HEK293 (cell line): ENCODE data around the gene DDX56.

Source experiments
- GFI1B ChIP-seq: fragments of 450-650 bp; formaldehyde crosslinking; IDR thresholded peaks from 2 replicates; pipeline ENCODE4 v1.5.1; 2016; ENCODE audit warnings: missing biosample characterization, missing genetic modification characterization
- HOXD13 ChIP-seq: sonication (generic); formaldehyde crosslinking; IDR thresholded peaks from 2 replicates; pipeline ENCODE4 v1.8.0; 2022; ENCODE audit warnings: missing genetic modification reagents, borderline replicate concordance
- KLF10 ChIP-seq: fragments of 450-650 bp; IDR thresholded peaks from 2 replicates; pipeline ENCODE4 v1.5.1; 2018; ENCODE audit warnings: missing biosample characterization, mild to moderate bottlenecking, missing genetic modification characterization
- MZF1 ChIP-seq: fragments of 450-650 bp; formaldehyde crosslinking; IDR thresholded peaks from 2 replicates; pipeline ENCODE4 v1.5.1; 2017; ENCODE audit warnings: missing biosample characterization, missing genetic modification characterization, borderline replicate concordance
- SCRT2 ChIP-seq: fragments of 450-650 bp; formaldehyde crosslinking; IDR thresholded peaks from 2 replicates; pipeline ENCODE4 v1.5.1; 2016; ENCODE audit warnings: missing biosample characterization, missing genetic modification characterization
- SP7 ChIP-seq: fragments of 450-650 bp; formaldehyde crosslinking; IDR thresholded peaks from 2 replicates; pipeline ENCODE4 v1.5.1; 2016; ENCODE audit warnings: missing biosample characterization, missing genetic modification characterization
- WT1 ChIP-seq: fragments of 450-650 bp; formaldehyde crosslinking; IDR thresholded peaks from 2 replicates; pipeline ENCODE4 v1.5.1; 2016; ENCODE audit warnings: missing biosample characterization, missing genetic modification characterization
- ZBTB17 ChIP-seq: fragments of 450-650 bp; formaldehyde crosslinking; IDR thresholded peaks from 2 replicates; pipeline ENCODE4 v1.5.1; 2016; ENCODE audit warnings: missing biosample characterization, missing genetic modification characterization
- ZNF175 ChIP-seq: fragments of 450-650 bp; formaldehyde crosslinking; IDR thresholded peaks from 2 replicates; pipeline ENCODE4 v1.5.1; 2016; ENCODE audit warnings: missing biosample characterization, missing genetic modification characterization
- ZNF302 ChIP-seq: fragments of 450-650 bp; formaldehyde crosslinking; IDR thresholded peaks from 2 replicates; pipeline ENCODE4 v1.5.1; 2016; ENCODE audit warnings: missing biosample characterization, missing genetic modification characterization, low read depth
- ZNF350 ChIP-seq: fragments of 450-650 bp; formaldehyde crosslinking; IDR thresholded peaks from 2 replicates; pipeline ENCODE4 v1.5.0; 2017; ENCODE audit warnings: missing biosample characterization, mild to moderate bottlenecking, missing genetic modification characterization
- ZNF366 ChIP-seq: fragments of 450-650 bp; formaldehyde crosslinking; conservative IDR thresholded peaks from 2 replicates; pipeline ENCODE4 v1.5.1; 2016; ENCODE audit warnings: missing biosample characterization, missing genetic modification characterization
- ZNF433 ChIP-seq: fragments of 450-650 bp; formaldehyde crosslinking; IDR thresholded peaks from 2 replicates; pipeline ENCODE4 v1.5.1; 2016; ENCODE audit warnings: missing biosample characterization, missing genetic modification characterization, low read depth
- ZNF510 ChIP-seq: fragments of 450-650 bp; formaldehyde crosslinking; IDR thresholded peaks from 2 replicates; pipeline ENCODE4 v1.5.1; 2018; ENCODE audit warnings: mild to moderate bottlenecking, missing genetic modification characterization, missing biosample characterization; ENCODE audit not compliant: insufficient replicate concordance
- ZNF530 ChIP-seq: fragments of 450-650 bp; formaldehyde crosslinking; IDR thresholded peaks from 2 replicates; pipeline ENCODE4 v1.5.1; 2016; ENCODE audit warnings: low read depth, missing biosample characterization, missing genetic modification characterization
- ZNF596 ChIP-seq: fragments of 450-650 bp; IDR thresholded peaks from 2 replicates; pipeline ENCODE4 v1.5.0; 2018; ENCODE audit warnings: missing biosample characterization, mild to moderate bottlenecking, missing genetic modification characterization, moderate library complexity
- ZNF626 ChIP-seq: fragments of 450-650 bp; sonication (Bioruptor Pico); formaldehyde crosslinking; IDR thresholded peaks from 2 replicates; pipeline ENCODE4 v1.5.1; 2018; ENCODE audit warnings: missing biosample characterization, missing genetic modification characterization, inconsistent platforms
- ZNF670 ChIP-seq: fragments of 450-650 bp; formaldehyde crosslinking; IDR thresholded peaks from 2 replicates; pipeline ENCODE4 v1.5.1; 2016; ENCODE audit warnings: missing biosample characterization, missing genetic modification characterization, low read depth
- ZNF701 ChIP-seq: fragments of 450-650 bp; formaldehyde crosslinking; IDR thresholded peaks from 2 replicates; pipeline ENCODE4 v1.5.1; 2016; ENCODE audit warnings: missing biosample characterization, missing genetic modification characterization
- TF ChIP-seq, protein P1 (sequence below): fragments of 450-650 bp; formaldehyde crosslinking; IDR thresholded peaks from 2 replicates; pipeline ENCODE4 v1.5.1; 2016; ENCODE audit warnings: missing biosample characterization, missing genetic modification characterization, borderline replicate concordance
- TF ChIP-seq, protein P2 (sequence below): fragments of 450-650 bp; formaldehyde crosslinking; IDR thresholded peaks from 2 replicates; pipeline ENCODE4 v1.5.1; 2016; ENCODE audit warnings: missing biosample characterization, missing genetic modification characterization
- TF ChIP-seq, protein P3 (sequence below): fragments of 450-650 bp; IDR thresholded peaks from 2 replicates; pipeline ENCODE4 v1.5.1; 2018; ENCODE audit warnings: missing biosample characterization, missing genetic modification characterization
- TF ChIP-seq, protein P4 (sequence below): fragments of 450-650 bp; formaldehyde crosslinking; IDR thresholded peaks from 2 replicates; pipeline ENCODE4 v1.5.1; 2016; ENCODE audit warnings: missing biosample characterization, missing genetic modification characterization
- TF ChIP-seq, protein P5 (sequence below): fragments of 450-650 bp; formaldehyde crosslinking; IDR thresholded peaks from 2 replicates; pipeline ENCODE4 v1.5.1; 2016; ENCODE audit warnings: missing biosample characterization, missing genetic modification characterization
- TF ChIP-seq, protein P6 (sequence below): fragments of 450-650 bp; formaldehyde crosslinking; IDR thresholded peaks from 2 replicates; pipeline ENCODE4 v1.5.1; 2016; ENCODE audit warnings: missing biosample characterization, missing genetic modification characterization

Gene DDX56

DNA sequence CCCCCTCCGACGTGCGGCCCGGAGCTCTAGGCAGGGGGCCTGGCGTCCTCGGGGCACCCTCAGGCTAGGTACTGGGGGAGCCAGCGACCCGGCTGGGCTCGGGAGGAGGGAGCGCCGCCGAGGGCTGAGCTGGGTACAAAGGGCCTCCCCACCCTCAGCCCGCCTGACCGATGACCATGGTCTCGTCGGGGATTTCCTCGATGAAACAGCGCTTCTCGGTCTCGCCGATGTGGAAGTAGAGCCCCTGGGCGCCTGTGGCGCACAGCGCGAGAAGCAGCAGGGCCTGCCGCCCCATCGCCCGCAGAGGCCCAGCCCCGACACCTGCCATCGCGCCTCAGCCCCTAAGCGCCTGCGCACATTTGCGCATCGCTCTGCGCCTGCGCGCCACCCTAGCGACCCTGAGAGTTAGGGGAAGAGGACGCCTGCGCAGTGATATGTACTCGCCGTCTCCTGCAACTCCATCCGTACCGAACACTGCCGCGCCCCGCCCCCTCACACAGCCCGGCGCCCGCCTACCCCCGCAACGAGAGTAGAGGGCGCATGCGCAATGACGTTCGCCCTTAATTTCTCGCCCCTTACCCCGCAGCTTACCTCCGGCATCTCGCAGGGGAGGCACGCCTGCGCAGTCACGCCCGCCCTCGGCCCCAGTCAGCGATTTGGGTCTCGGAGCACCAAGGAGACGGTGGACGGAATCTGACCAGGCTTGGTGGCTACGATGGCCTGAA is 8.3 kb upstream of the DDX56 start, which contains the start of gene TMED4 (continued):
- no peak for TF ChIP-seq ZNF701 (tag by site-specific recombination)
- no peak for TF ChIP-seq ZNF626 (tag by site-specific recombination)
- TF ChIP-seq, protein P1, sequence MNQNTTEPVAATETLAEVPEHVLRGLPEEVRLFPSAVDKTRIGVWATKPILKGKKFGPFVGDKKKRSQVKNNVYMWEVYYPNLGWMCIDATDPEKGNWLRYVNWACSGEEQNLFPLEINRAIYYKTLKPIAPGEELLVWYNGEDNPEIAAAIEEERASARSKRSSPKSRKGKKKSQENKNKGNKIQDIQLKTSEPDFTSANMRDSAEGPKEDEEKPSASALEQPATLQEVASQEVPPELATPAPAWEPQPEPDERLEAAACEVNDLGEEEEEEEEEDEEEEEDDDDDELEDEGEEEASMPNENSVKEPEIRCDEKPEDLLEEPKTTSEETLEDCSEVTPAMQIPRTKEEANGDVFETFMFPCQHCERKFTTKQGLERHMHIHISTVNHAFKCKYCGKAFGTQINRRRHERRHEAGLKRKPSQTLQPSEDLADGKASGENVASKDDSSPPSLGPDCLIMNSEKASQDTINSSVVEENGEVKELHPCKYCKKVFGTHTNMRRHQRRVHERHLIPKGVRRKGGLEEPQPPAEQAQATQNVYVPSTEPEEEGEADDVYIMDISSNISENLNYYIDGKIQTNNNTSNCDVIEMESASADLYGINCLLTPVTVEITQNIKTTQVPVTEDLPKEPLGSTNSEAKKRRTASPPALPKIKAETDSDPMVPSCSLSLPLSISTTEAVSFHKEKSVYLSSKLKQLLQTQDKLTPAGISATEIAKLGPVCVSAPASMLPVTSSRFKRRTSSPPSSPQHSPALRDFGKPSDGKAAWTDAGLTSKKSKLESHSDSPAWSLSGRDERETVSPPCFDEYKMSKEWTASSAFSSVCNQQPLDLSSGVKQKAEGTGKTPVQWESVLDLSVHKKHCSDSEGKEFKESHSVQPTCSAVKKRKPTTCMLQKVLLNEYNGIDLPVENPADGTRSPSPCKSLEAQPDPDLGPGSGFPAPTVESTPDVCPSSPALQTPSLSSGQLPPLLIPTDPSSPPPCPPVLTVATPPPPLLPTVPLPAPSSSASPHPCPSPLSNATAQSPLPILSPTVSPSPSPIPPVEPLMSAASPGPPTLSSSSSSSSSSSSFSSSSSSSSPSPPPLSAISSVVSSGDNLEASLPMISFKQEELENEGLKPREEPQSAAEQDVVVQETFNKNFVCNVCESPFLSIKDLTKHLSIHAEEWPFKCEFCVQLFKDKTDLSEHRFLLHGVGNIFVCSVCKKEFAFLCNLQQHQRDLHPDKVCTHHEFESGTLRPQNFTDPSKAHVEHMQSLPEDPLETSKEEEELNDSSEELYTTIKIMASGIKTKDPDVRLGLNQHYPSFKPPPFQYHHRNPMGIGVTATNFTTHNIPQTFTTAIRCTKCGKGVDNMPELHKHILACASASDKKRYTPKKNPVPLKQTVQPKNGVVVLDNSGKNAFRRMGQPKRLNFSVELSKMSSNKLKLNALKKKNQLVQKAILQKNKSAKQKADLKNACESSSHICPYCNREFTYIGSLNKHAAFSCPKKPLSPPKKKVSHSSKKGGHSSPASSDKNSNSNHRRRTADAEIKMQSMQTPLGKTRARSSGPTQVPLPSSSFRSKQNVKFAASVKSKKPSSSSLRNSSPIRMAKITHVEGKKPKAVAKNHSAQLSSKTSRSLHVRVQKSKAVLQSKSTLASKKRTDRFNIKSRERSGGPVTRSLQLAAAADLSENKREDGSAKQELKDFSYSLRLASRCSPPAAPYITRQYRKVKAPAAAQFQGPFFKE, result no peak
- TF ChIP-seq, protein P2, sequence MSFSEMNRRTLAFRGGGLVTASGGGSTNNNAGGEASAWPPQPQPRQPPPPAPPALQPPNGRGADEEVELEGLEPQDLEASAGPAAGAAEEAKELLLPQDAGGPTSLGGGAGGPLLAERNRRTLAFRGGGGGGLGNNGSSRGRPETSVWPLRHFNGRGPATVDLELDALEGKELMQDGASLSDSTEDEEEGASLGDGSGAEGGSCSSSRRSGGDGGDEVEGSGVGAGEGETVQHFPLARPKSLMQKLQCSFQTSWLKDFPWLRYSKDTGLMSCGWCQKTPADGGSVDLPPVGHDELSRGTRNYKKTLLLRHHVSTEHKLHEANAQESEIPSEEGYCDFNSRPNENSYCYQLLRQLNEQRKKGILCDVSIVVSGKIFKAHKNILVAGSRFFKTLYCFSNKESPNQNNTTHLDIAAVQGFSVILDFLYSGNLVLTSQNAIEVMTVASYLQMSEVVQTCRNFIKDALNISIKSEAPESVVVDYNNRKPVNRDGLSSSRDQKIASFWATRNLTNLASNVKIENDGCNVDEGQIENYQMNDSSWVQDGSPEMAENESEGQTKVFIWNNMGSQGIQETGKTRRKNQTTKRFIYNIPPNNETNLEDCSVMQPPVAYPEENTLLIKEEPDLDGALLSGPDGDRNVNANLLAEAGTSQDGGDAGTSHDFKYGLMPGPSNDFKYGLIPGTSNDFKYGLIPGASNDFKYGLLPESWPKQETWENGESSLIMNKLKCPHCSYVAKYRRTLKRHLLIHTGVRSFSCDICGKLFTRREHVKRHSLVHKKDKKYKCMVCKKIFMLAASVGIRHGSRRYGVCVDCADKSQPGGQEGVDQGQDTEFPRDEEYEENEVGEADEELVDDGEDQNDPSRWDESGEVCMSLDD (tag by site-specific recombination), result no peak; the same call in 1 of the 2 replicates
- no peak for TF ChIP-seq ZNF433
- no peak for TF ChIP-seq ZNF350 (tag by site-specific recombination)
- no peak for TF ChIP-seq WT1 (tag by site-specific recombination)
- TF ChIP-seq, protein P3, sequence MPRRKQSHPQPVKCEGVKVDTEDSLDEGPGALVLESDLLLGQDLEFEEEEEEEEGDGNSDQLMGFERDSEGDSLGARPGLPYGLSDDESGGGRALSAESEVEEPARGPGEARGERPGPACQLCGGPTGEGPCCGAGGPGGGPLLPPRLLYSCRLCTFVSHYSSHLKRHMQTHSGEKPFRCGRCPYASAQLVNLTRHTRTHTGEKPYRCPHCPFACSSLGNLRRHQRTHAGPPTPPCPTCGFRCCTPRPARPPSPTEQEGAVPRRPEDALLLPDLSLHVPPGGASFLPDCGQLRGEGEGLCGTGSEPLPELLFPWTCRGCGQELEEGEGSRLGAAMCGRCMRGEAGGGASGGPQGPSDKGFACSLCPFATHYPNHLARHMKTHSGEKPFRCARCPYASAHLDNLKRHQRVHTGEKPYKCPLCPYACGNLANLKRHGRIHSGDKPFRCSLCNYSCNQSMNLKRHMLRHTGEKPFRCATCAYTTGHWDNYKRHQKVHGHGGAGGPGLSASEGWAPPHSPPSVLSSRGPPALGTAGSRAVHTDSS, result no peak
- no peak for TF ChIP-seq GFI1B (tag by site-specific recombination)
- TF ChIP-seq ZNF510 (tag by site-specific recombination), result no peak
- no peak for TF ChIP-seq ZNF670 (tag by site-specific recombination)
- peak; percentile 65; the same call in 1 of the 2 replicates for TF ChIP-seq SCRT2
- no peak for TF ChIP-seq ZNF302 (tag by site-specific recombination)
- no peak; the same call in 1 of the 2 replicates for TF ChIP-seq ZNF596 (tag by site-specific recombination)
- TF ChIP-seq, protein P4, sequence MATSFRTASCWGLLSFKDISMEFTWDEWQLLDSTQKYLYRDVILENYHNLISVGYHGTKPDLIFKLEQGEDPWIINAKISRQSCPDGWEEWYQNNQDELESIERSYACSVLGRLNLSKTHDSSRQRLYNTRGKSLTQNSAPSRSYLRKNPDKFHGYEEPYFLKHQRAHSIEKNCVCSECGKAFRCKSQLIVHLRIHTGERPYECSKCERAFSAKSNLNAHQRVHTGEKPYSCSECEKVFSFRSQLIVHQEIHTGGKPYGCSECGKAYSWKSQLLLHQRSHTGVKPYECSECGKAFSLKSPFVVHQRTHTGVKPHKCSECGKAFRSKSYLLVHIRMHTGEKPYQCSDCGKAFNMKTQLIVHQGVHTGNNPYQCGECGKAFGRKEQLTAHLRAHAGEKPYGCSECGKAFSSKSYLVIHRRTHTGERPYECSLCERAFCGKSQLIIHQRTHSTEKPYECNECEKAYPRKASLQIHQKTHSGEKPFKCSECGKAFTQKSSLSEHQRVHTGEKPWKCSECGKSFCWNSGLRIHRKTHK (tag by site-specific recombination), result no peak
- peak; percentile 49; the same call in 1 of the 2 replicates for TF ChIP-seq ZBTB17
- TF ChIP-seq KLF10 (tag by site-specific recombination), result no peak
- TF ChIP-seq SP7 (tag by site-specific recombination), result peak; percentile 50
- TF ChIP-seq, protein P5, sequence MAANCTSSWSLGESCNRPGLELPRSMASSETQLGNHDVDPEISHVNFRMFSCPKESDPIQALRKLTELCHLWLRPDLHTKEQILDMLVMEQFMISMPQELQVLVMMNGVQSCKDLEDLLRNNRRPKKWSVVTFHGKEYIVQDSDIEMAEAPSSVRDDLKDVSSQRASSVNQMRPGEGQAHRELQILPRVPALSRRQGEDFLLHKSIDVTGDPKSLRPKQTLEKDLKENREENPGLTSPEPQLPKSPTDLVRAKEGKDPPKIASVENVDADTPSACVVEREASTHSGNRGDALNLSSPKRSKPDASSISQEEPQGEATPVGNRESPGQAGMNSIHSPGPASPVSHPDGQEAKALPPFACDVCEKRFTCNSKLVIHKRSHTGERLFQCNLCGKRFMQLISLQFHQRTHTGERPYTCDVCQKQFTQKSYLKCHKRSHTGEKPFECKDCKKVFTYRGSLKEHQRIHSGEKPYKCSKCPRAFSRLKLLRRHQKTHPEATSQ (tag by site-specific recombination), result peak; percentile 80; the same call in 1 of the 2 replicates
- no peak for TF ChIP-seq ZNF366
- TF ChIP-seq HOXD13 (CRISPR knock-in tag), result no peak
- TF ChIP-seq ZNF175 (tag by site-specific recombination), result no peak
- TF ChIP-seq, protein P6, sequence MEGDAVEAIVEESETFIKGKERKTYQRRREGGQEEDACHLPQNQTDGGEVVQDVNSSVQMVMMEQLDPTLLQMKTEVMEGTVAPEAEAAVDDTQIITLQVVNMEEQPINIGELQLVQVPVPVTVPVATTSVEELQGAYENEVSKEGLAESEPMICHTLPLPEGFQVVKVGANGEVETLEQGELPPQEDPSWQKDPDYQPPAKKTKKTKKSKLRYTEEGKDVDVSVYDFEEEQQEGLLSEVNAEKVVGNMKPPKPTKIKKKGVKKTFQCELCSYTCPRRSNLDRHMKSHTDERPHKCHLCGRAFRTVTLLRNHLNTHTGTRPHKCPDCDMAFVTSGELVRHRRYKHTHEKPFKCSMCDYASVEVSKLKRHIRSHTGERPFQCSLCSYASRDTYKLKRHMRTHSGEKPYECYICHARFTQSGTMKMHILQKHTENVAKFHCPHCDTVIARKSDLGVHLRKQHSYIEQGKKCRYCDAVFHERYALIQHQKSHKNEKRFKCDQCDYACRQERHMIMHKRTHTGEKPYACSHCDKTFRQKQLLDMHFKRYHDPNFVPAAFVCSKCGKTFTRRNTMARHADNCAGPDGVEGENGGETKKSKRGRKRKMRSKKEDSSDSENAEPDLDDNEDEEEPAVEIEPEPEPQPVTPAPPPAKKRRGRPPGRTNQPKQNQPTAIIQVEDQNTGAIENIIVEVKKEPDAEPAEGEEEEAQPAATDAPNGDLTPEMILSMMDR (tag by site-specific recombination), result peak; percentile 45; the same call in 1 of the 2 replicates
- TF ChIP-seq MZF1 (tag by site-specific recombination), result no peak
- no peak for TF ChIP-seq ZNF530 (tag by site-specific recombination)
